Activated naive CD8-positive, alpha-beta T cell treated with anti-CD3 and anti-CD28 coated beads, Interleukin-2, amount 10 ng/mL, durations not matched to agents 7 days and 5 days (primary cell): ENCODE data around the gene GGTLC1. TPM values are rescaled to one million over a fixed set of nuclear protein-coding genes. Genes with fewer than 3 reads are reported as not detected.
A peak's percentile ranks its signal among the peaks of the same experiment; 100 is the strongest.
"Not testable (repeated sequence)": the region's sequence is repeated elsewhere in the genome, so short reads cannot be mapped to it uniquely, and the experiment has no call there.

Experiments used
- ATAC-seq: fragments of 150-1000 bp; cut with Tn5 transposase; one replicate; pipeline ENCODE4 v1.10.0; 2021; ENCODE audit warnings: low read depth, moderate library complexity
- POLR2A ChIA-PET: fragments of 350-600 bp; sonication (Branson Sonifier 250); formaldehyde crosslinking; loops from one replicate; lab custom pipeline; 2021; ENCODE audit warnings: antibody characterized with exemption; lab: Charles Lee
- DNase-seq: peaks from one replicate; pipeline ENCODE4 v3.0.0; 2021
- H3K27ac Mint-ChIP-seq: one replicate; pipeline ENCODE4 v1.8.0; 2022; ENCODE audit warnings: mild to moderate bottlenecking, mixed read lengths
- H3K27me3 Mint-ChIP-seq: one replicate; pipeline ENCODE4 v1.8.0; 2022; ENCODE audit warnings: mild to moderate bottlenecking, moderate library complexity, mixed read lengths
- H3K36me3 Mint-ChIP-seq: one replicate; pipeline ENCODE4 v1.8.0; 2021; ENCODE audit warnings: mild to moderate bottlenecking, mixed read lengths
- H3K4me1 Mint-ChIP-seq: one replicate; pipeline ENCODE4 v1.8.0; 2021; ENCODE audit warnings: mixed read lengths
- H3K4me3 Mint-ChIP-seq: one replicate; pipeline ENCODE4 v1.8.0; 2022; ENCODE audit warnings: mild to moderate bottlenecking, moderate library complexity, mixed read lengths
- H3K9me3 Mint-ChIP-seq: one replicate; pipeline ENCODE4 v1.8.0; 2021; ENCODE audit warnings: mixed read lengths
- total RNA-seq, 2 experiments: library from RNA; stranded (reverse); gene quantifications; one replicate each; pipeline ENCODE4 v1.2.3, GENCODE V29; 2021

GGTLC1 gene
- total RNA-seq, 2 experiments from 2014 or later: not detected

GRCh38 chr20:23986310-23986709, 2.3 kb downstream of the GGTLC1 start:
- H3K27me3 Mint-ChIP-seq, DNase-seq, H3K27ac Mint-ChIP-seq, H3K4me1 Mint-ChIP-seq, H3K36me3 Mint-ChIP-seq, H3K4me3 Mint-ChIP-seq, H3K9me3 Mint-ChIP-seq, ATAC-seq, POLR2A ChIA-PET: not testable (repeated sequence)

GRCh38 chr20:23985790-23986225, 2.8 kb downstream of the GGTLC1 start:
- H3K27me3 Mint-ChIP-seq, DNase-seq, H3K36me3 Mint-ChIP-seq, H3K9me3 Mint-ChIP-seq, ATAC-seq, H3K4me3 Mint-ChIP-seq, POLR2A ChIA-PET, H3K4me1 Mint-ChIP-seq, H3K27ac Mint-ChIP-seq: not testable (repeated sequence)

GRCh38 chr20:23985066-23985789, 3.4 kb downstream of the GGTLC1 start:
- H3K36me3 Mint-ChIP-seq, H3K27ac Mint-ChIP-seq, DNase-seq, H3K27me3 Mint-ChIP-seq, POLR2A ChIA-PET, ATAC-seq, H3K4me1 Mint-ChIP-seq, H3K9me3 Mint-ChIP-seq, H3K4me3 Mint-ChIP-seq: not testable (repeated sequence)

GRCh38 chr20:23984476-23985023, 4.0 kb downstream of the GGTLC1 start:
- ATAC-seq, H3K27me3 Mint-ChIP-seq, H3K4me1 Mint-ChIP-seq, POLR2A ChIA-PET, H3K36me3 Mint-ChIP-seq, H3K4me3 Mint-ChIP-seq, H3K27ac Mint-ChIP-seq, H3K9me3 Mint-ChIP-seq, DNase-seq: not testable (repeated sequence)

DNA sequence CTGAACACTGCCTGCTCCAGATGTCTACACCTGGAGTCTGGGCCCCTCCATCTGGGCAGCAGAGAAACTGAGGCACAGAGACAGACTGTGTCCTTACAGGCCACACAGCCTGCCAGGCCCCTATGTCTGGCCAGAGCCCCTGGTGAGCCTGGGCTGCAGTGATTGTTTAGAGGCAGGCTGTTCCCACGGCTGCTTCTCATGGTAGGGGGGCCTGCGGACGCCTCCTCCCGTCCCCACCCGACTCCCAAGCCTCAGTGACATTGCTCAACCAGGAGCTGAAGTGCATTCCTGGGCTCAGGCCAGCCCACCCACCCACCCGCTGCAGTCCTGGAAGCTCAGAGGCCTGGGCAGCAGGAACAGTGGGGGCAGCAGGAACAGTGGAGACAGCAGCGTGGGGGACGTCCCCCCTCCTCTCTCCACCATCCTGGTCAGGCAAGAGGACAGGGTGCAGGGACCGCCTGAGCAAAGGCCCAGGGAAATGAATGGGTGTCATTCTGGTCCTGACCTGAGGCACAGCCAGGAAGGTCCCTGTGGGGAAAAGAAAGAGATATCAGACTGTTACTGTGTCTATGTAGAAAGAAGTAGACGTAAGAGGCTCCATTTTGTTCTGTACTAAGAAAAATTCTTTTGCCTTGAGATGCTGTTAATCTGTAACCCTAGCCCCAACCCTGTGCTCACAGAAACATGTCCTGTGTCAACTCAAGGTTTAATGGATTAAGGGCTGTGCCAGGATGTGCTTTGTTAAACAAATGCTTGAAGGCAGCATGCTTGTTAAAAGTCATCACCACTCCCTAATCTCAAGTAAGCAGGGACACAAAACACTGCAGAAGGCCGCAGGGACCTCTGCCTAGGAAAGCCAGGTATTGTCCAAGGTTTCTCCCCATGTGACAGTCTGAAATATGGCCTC, 6.2 kb downstream of the GGTLC1 start:
- H3K4me1 Mint-ChIP-seq, ATAC-seq, H3K9me3 Mint-ChIP-seq, H3K27ac Mint-ChIP-seq, POLR2A ChIA-PET, H3K36me3 Mint-ChIP-seq, H3K4me3 Mint-ChIP-seq, H3K27me3 Mint-ChIP-seq, DNase-seq: not testable (repeated sequence)

DNA sequence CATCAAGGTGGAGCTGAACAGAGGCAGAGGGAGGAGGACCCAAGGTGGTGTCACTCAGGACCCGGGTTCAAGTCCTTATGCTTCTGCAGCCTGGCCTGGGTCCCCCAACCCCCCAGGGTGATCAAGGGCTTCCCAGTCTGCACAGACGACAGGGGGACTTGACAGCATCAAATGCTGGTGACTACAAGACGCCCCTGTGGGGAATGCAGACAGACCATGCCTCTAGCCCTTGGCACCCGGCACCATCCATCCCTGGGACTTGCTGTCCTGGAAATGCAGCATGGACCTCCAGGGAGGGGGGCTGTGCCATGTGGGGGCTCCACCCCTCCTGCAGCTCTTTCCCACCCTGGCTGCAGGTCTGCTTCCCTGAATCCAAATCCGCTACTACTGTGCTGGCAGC, 7.1 kb downstream of the GGTLC1 start:
- H3K36me3 Mint-ChIP-seq, POLR2A ChIA-PET, DNase-seq, H3K4me1 Mint-ChIP-seq, H3K4me3 Mint-ChIP-seq, H3K9me3 Mint-ChIP-seq, ATAC-seq, H3K27ac Mint-ChIP-seq, H3K27me3 Mint-ChIP-seq: not testable (repeated sequence)

DNA sequence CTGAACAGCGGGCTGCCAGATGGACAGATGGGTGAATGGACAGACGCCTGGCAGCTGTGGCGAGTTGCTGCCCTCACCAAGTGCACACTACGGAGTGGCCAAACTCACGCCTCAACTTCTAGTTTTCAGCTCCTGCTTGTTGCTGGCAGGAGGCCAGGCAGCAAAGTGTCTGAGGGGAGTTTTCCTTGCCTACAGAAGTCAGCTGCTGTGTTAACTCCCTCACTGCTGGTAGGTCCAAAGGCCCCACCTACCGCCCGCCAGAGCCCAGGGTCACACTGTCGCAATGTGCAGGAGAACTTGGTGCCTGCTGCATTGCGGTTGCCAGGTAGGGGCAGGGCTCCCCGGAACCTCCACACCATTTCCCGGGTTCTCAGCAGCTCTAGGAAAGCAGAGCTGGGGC, 7.6 kb downstream of the GGTLC1 start:
- H3K4me3 Mint-ChIP-seq, DNase-seq, H3K27me3 Mint-ChIP-seq, ATAC-seq, H3K27ac Mint-ChIP-seq, H3K36me3 Mint-ChIP-seq, H3K9me3 Mint-ChIP-seq, H3K4me1 Mint-ChIP-seq, POLR2A ChIA-PET: not testable (repeated sequence)

- H3K9me3 Mint-ChIP-seq, H3K4me1 Mint-ChIP-seq, POLR2A ChIA-PET, H3K27me3 Mint-ChIP-seq, H3K4me3 Mint-ChIP-seq, DNase-seq, H3K36me3 Mint-ChIP-seq, ATAC-seq: not testable (repeated sequence)
- H3K27ac Mint-ChIP-seq: peak overlapping the region; percentile 39
Observed at GRCh38 chr20:23979899-23980811, 8.4 kb downstream of the GGTLC1 start.

- H3K27ac Mint-ChIP-seq, ATAC-seq, DNase-seq, POLR2A ChIA-PET, H3K4me3 Mint-ChIP-seq, H3K36me3 Mint-ChIP-seq, H3K4me1 Mint-ChIP-seq, H3K27me3 Mint-ChIP-seq, H3K9me3 Mint-ChIP-seq: not testable (repeated sequence)
Observed at GRCh38 chr20:23979380-23979779, 9.2 kb downstream of the GGTLC1 start.

DNA sequence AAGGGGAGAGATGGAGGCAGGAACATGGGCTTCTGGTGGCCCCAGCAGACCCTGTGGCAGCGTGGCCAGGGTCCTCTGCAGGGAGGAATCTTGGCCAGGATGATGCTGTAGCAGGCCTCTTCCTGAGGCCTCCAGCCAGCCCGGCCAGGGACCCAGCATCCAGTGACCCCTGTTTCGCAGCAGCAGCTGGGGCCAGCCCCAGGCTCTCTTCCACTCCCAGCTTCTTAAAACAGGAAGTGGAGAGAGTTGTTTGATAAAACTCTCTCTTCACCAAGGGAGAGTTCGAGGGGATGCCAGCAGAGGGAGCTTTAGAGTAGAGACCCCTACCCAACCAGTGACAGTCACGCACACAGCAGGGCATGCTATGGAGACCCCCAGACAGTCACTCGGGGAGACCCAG, 10.1 kb downstream of the GGTLC1 start:
- POLR2A ChIA-PET: interaction anchor here (0.9 kb wide), 1 partner anchor 50 kb away, joined by 3 read pairs; no protein-coding TSS in a partner anchor
- not testable (repeated sequence) for H3K9me3 Mint-ChIP-seq, DNase-seq, H3K36me3 Mint-ChIP-seq, H3K4me1 Mint-ChIP-seq, H3K27me3 Mint-ChIP-seq, ATAC-seq, H3K4me3 Mint-ChIP-seq, H3K27ac Mint-ChIP-seq

GRCh38 chr20:23974966-23975365, 13.6 kb downstream of the GGTLC1 start:
- H3K4me1 Mint-ChIP-seq: no peaks in the 10 kb centered on the region
- ATAC-seq (no peak), DNase-seq (no peak)
- no peak overlapping the region for H3K27ac Mint-ChIP-seq
- no peaks in the 10 kb centered on the region for H3K9me3 Mint-ChIP-seq
- no peak overlapping the region for H3K4me3 Mint-ChIP-seq
- H3K27me3 Mint-ChIP-seq: no peaks in the 10 kb centered on the region
- H3K36me3 Mint-ChIP-seq: no peaks in the 10 kb centered on the region
- POLR2A ChIA-PET: no interaction called here

DNA sequence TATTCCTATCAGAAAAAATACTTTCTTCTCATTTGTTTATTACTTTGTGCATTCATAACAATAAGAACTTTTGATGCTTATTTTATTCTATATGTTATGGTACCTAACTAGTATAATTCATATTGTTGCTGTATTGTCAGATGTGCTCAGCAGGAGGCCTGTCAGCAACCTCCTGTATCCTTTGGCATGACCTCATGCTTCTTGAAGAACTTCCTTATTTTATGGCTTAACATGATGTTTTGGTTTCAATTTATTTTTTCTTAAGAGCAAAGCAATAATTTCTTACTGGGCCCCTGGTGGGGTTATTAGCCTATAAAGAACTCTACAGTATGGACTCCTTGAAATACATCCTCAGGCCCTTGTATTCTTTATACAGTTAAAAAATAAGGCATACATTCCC, 17.3 kb downstream of the GGTLC1 start:
- DNase-seq (no peak), ATAC-seq (no peak)
- no peak overlapping the region for H3K4me3 Mint-ChIP-seq
- H3K36me3 Mint-ChIP-seq: no peaks in the 10 kb centered on the region
- H3K9me3 Mint-ChIP-seq: no peaks in the 10 kb centered on the region
- no peak overlapping the region for H3K27ac Mint-ChIP-seq
- no peaks in the 10 kb centered on the region for H3K27me3 Mint-ChIP-seq
- H3K4me1 Mint-ChIP-seq: no peaks in the 10 kb centered on the region
- POLR2A ChIA-PET: no interaction called here

- H3K4me1 Mint-ChIP-seq: no peaks in the 10 kb centered on the region
- H3K27ac Mint-ChIP-seq: no peak overlapping the region
- H3K4me3 Mint-ChIP-seq: no peak overlapping the region
- no peak for DNase-seq
- no peaks in the 10 kb centered on the region for H3K27me3 Mint-ChIP-seq
- H3K36me3 Mint-ChIP-seq: no peaks in the 10 kb centered on the region
- ATAC-seq: no peak
- H3K9me3 Mint-ChIP-seq: peaks cover 1% of the 10 kb centered on the region
- POLR2A ChIA-PET: no interaction called here
Observed at GRCh38 chr20:23970049-23970448, 18.5 kb downstream of the GGTLC1 start.
